Erythroblast (primary cell): ENCODE results near the gene CCDC110.
A peak's percentile ranks its signal among the peaks of the same experiment; 100 is the strongest.
"Not testable (repeated sequence)": the region's sequence is repeated elsewhere in the genome, so short reads cannot be mapped to it uniquely, and the experiment has no call there.

Source experiments
- DNase-seq, 2 experiments: peaks; one replicate each; lab custom pipeline; 2025; lab: John Stamatoyannopoulos, UW
- GATA1 ChIP-seq: IDR thresholded peaks from 2 replicates; pipeline ENCODE4 v1.6.1; 2011; ENCODE audit warnings: low read depth, mild to moderate bottlenecking, control low read depth, low read length, moderate library complexity
- POLR2A ChIP-seq: IDR thresholded peaks from 2 replicates; pipeline ENCODE4 v1.6.1; 2011; ENCODE audit warnings: mild to moderate bottlenecking, low read length

The CCDC110 gene

DNA sequence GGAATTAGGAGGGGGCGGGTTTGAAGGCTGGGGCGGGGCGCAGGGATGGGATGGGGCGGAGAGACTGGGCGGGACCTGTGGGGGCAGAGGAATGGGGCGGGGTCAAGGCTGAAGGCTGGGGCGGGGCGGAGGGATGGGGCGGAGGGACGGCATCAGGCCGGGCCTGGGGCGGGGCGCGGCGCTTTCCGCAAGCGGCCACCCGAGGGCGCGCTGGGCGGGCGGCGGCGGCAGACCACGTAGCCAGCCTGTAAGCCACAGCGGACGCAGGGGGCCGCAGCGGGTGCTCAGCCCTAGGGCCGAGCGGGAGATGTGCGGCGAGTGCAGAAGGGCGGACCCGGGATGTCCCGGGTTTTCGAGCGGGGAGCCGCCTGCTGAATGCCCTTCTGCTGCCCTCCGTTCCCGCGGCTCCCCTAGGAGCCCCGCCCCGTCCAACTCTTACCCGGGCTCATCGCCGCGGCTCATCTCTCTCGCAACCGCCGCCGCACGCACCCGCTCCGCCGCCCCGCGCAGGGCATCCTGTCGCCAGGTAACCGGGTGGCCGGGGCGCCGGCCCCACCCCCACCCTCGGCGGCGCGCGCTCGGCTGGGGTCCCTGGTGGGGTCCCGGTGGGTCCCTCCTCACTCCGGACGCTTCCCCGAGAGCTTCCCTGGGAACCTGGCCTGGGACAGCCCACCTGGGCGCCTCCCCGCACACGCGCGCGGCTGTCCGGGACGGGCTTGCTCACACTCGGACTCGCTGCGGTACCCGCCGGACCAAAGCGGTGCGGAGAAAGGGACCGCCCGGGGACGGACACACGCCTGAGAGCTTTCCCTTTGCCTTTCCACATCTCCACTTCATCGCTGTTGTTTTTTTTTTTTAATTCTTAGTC is at the start of gene CCDC110:
TSS of gene CCDC110 (minus strand) at position 499 of the 868 bp plus-strand sequence. CDS start at position 449, 50 bp downstream.
- peak; percentile 94 to 98 for DNase-seq
- TF ChIP-seq POLR2A (no peak), GATA1 (no peak)

DNA sequence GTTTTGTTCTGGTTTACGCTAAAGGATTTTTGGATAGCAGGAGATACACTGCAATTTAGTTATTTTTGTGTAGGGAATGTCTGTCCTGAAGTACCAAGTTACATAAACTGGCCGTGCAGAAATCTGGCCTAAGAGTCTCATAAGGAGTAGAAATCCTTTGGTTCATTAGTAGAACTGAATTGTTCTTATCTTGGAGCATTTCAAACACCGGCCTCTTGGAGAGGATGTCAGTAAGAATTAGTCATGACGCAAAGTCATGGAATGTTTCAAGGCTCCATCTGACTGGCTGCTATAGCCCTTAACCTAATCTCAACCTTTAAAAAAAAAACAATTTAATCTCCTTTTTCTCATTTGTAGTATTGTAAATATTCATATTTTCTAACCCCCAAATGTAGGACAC is 48.6 kb upstream of the CCDC110 start:
- no peak for DNase-seq
- TF ChIP-seq GATA1 (no peak), POLR2A (no peak)

DNA sequence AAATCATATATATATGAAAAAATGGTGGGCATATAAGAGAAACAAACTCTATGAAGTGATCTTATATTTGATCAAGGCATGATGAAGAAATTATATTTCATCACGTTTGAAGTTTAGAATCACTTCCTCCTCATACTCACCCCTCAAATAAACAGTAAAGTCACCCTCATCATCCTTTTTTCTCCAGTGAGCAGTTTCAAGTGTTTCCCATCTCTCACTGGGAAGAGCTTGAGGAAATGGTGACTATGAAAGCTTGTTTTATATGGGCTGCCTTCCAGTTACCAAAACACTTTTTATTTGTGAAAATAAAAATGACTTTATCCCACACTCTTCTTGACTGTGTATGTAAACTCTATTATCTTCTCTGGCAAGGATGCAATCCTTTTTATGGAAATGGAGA is 47.0 kb upstream of the CCDC110 start:
- DNase-seq = no peak

DNA sequence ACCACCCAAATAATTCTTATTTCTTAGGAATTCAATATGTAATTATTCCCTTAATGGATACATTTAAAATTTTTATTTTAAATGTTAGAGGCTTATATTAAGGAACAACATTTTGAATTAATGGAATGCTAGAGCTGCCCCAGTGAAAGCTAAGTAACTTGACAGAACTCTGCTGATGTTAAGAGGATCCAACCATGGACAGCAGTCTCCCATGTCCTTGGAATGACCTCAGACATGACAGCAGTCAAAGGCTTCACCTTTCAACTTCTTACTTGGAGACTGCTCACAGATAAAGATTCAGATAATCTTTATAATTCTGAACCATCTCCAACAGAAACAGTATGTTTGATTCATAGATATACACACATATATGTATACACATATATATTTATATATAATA is 46.5 kb upstream of the CCDC110 start:
- DNase-seq = no peak
- TF ChIP-seq POLR2A (no peak), GATA1 (no peak)

More for the DNA sequence above, 47.0 kb upstream of the CCDC110 start:
- TF ChIP-seq GATA1 (no peak), POLR2A (no peak)

DNA sequence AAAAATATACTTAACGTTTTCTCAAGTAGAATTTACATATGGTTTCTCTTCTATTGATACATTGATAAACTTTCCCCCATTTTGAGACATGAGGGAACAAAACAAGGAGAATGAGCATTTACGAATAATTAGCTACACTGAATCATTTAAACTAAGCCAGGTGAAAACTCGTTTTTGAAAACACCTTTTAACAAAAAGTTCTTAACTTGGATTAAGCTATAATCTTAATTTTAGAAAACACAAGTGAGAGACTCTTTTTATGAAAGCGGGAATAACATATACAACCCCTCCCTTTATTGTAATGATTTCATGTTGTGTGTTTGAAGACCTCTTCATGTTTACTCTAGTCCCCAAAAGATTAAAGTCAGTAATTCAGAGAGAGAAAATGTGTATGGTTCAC is 43.7 kb upstream of the CCDC110 start:
- DNase-seq = no peak
- no peak for TF ChIP-seq GATA1
- TF ChIP-seq POLR2A = no peak

DNA sequence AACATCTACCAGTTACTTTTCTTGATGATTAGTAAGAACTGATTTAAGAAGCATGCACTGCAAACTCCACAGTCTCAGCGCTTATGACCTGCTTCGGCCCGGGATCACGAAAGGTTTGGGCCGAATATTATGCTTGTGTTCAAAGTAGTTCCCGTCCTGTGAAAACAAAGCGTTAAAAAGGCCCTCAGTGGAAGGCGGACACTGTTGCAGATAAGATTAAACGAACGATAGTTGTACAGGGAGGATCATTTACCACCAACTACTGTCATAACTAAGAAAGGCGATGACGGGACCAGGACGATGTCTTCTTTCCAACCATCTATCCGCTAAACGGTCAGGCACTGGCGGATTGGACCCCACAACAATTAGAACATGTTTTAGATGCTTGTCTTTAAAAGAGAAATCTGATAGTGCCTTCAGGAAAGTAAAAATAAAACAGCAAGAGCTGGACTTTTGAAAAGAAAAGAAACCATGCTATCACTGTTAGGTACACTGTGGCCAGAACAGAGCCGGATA is 42.7 kb upstream of the CCDC110 start:
- TF ChIP-seq GATA1 (no peak), POLR2A (no peak)
- no peak for DNase-seq

DNA sequence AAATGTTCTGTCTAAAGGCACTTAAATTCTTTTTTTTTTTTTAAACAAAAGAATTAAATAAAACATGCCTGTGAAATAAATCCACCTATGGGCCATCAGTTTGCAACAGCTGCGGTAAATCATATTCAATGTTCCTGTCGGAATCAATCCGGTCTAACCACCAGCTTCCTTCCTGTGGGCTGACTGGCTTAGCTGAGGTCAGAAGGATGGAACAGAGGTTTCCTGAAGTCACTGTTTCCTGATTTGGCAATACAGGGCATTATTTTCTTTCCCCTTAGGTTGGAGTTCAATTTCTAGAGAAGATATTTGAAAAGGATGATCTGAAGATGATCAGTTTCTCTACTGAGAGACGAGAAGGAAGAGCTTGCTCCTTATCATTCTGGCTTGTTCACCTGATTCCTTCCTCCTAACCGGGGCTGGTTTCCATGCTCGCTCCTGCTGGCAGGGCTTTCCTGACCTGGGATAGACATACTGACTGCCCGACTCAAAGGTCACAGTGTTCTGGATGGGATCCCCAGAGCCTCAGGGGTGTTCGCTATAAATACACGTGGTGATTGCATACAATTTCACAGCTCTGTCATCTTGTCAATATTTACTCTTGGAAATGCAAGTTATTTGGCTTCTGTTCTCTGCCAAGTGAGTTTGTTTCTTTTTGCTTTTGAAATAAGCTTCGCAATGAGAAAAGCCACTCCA is 42.1 kb upstream of the CCDC110 start:
- TF ChIP-seq GATA1 = no peak
- no peak for TF ChIP-seq POLR2A
- DNase-seq = no peak

DNA sequence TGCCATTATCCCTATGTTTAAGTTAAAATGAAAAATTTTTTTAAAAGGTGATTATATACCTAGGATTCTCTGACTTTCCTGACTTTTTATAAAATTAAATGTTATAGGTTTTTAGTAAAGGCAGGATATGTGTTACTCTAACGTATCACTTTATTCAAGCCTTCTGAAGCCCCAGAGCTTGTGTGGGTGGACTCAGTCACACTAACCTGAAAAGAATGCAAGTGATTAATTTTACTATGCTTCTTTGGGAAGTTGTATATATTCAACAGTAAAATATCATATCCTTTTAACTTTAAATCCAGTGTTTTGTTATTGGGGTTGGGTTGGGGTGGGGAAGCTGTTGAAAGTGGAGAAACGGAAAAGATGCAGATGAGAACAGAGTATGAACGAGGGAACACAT is 41.0 kb upstream of the CCDC110 start:
- DNase-seq = no peak
- TF ChIP-seq POLR2A (no peak), GATA1 (no peak)

DNA sequence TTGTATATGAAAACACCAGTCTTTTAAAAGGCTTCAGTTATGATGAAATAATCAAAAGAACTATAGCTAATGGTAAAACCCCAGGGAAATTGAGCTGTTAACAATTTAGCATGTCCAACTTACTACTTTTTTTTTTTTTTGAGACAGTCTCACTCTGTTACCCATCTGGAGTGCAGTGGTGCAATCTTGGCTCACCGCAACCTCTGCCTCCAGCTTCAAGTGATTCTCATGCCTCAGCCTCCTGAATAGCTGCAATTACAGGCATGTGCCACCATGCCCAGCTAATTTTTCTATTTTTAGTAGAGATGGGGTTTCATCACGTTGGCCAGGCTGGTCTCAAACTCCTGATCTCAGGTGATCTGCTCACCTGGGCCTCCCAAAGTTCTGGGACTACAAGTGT is 39.7 kb upstream of the CCDC110 start:
- DNase-seq = not testable (repeated sequence)

DNA sequence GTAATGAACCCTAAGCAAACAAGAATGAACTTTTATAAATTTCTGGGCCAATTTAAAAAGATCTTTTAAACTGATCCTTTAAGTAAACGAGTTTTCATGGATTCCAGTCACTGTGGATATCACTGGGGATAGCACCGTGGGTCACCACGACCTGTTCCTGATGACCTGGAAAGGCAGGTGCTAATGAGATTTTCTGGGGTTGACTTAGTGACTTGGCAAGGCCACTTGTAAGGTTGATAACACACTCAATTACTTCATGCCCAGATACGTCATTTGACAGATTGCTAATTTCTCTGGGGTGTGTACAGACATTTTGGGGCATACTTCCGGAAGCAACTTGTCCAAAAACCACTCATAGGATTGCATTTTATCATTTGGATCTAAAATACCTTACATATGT is 39.3 kb upstream of the CCDC110 start:
- DNase-seq = no peak
- no peak for TF ChIP-seq POLR2A
- TF ChIP-seq GATA1 = no peak

DNA sequence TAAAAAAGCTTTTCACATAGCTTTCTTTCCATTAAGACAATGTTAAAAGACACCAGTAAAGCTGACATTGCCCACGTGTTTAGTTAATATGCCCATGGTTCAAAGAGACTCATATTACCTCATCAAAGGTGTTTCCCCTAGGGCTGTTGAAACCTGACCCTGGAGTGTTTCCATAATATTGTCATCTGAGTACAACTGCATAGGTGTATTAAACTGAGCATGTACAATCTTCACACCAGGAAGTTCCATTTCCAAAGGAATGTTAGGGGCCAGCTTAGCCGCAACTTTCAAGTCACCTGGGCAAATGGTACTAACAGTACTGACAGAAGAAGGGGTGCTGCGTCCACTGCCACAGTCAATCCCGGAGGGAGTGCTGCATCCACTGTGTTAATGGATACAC is 36.6 kb upstream of the CCDC110 start:
- DNase-seq = no peak
- no peak for TF ChIP-seq POLR2A

DNA sequence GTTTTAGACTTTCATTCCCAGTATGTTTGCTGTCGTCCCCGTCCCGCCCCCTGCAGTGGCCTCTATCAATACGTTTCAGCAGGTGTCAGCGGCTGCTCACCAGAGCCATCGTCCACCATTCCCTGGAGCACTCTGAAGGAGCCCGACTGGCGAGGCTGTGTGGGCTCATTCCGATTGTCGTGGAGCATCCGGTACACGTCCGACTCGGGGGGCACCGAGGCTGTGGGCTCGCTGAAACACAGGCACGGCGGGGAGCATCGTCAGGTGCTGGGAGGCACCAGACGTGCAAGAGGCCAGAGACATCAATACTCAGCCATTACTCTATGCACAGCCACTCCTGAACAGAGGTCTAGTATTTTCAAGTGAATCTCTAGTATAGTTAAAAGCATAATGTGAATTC is 34.9 kb upstream of the CCDC110 start:
- TF ChIP-seq POLR2A = no peak
- TF ChIP-seq GATA1 = no peak
- no peak for DNase-seq

DNA sequence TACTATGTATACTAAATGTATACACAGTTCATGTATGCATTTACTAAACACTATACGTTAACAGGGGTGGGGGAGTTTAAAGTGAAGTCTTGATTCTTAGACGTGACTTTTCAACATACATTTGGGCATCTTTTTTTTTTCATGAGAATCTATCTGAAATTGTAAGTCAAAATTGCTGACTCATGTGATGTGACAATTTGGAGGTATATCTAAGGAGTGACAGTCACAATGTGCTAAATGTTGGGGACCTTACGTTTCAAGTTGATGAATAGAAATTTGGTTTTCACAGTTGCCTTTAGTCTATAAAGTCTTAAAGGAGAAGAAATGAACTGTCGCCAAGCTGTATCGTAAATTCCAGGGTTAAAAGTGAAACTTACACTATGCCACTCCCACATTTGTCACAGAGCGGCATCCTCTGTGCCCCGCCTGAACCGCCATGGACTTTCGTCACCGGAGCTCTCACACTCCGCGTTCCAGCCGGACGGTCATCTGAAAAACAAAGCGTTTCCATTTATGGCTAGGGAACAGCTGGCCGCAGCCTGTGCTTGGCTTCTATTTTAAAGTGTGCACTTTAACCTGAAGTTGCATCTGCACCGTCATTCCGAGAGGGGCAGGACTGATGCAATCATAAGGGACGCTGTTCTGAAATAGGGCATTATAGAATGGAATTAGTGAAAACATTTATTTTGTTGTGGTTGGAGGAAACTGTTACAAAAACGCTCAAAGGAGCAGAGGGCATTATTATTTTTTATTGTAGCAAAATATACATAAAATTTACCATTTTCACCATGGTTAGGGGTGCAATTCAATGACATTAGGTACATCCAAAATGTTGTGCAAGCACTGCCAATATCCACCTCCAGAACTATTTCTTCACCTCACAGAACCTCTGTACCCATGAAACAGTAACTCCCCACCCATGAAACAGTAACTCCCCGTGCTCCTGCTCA is 32.8 kb upstream of the CCDC110 start:
- DNase-seq = no peak
- TF ChIP-seq GATA1 (no peak), POLR2A (no peak)
